Activated CD8-positive, alpha-beta memory T cell treated with anti-CD3 and anti-CD28 coated beads for 24 hours (primary cell): ENCODE results near the gene SAT2.

Experiments used
- DNase-seq: peaks from one replicate; pipeline ENCODE4 v3.0.0-alpha.2; 2020

Gene SAT2

DNA sequence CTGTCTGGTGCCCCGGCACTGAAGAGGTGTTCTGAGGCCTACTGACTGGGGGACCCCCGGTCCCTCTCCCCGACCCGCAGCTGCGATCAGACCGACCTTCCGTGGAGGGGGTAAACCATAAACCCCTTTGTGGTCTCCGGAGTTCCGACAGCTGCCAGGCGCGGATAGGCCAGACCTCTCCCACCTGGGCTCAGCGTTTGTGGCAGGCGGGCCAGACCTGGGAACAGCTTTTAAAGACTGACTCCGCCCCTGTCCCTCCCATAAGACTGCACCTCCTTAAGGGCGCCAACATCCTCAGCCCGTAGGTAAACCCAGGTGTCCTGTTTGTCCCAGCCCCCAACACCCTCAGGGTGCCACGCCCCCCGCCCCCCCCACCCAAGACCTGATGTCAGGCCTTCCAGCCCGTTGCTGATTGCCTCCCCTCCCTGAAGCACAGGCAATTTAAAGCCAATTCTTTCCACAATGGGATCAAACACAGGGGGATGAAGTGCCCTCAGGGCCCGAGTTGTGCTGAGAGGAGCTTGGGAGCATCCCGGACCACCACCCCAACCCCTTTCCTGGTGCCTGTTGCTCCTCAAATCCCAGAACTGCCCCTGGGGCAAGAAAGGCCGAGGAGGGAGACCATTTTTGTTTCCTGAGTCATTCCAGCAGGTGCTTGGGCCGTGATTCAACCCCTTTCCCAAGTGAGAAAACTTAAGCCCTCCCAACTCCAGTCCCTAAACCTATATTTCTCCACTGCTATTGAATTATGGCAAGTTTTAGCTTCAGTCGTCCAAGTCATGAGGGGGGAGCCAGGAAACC, 37.5 kb downstream of the SAT2 start, which contains the start of gene SOX15:
Gene SOX15 (minus strand): TSS at position 204 of the 801 bp plus-strand sequence. CDS start 418 bp downstream, outside the sequence.
- DNase-seq = no peak

DNA sequence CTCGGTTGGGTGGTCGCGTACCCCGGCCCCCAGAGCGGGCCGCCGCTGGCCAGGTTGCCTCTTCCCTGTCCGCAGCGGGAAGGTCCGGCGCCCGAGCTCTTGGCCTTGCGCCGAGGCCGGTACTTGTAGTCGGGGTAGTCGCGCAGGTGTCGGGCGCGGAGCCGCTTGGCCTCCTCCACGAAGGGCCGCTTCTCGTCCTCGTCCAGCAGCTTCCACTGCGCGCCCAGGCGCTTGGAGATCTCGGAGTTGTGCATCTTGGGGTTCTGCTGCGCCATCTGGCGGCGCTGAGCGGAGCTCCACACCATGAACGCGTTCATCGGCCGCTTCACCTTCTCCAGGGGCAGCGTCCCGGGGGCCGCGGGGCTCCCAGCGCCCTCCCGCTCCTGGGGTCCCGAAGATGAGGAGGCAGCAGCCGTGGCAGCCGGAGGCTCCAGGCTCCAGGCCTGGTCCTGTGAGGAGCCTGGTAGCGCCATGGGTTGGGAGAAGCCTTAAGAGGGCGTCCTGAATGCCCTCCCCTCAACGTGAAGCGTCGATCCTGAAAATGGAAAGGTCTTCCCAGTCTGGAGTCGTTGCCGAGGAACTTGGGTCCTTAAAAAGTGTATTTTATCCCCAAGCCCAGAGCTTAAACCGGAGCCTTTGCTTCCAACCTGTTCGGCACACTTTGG, 38.3 kb downstream of the SAT2 start:
- peak; percentile 86 for DNase-seq

DNA sequence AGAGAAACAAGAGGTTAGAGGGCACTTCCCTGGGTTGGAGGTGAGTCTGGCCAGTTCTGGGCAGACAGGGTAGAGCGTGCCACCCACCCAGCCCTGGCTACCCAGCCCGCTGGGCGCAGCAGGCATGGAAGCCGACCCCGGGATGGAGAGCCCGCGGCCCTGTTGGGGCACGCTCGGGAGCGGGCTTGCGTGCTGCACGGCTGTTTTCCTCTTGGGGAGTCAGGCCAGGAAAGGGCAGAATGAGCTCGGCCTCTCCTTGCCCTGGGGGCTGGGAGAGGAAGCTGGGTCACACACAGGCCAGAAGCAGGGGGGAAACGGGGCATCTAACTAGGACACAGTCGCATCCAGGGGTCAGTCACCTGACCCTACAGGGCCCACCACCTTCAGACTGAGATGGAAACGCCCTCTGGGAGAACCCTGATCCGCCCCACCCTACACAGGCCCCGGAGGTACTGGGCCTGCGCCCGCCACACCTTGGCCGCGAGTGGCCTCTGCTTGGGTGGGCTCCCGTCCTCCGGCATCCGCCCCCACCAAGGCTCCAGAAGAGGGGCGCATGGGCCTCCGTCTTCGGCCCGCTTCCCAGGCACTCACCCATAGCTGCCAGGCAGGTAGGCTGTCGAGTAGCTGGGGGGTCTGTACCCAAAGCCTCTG, 38.9 kb downstream of the SAT2 start:
- no peak for DNase-seq

DNA sequence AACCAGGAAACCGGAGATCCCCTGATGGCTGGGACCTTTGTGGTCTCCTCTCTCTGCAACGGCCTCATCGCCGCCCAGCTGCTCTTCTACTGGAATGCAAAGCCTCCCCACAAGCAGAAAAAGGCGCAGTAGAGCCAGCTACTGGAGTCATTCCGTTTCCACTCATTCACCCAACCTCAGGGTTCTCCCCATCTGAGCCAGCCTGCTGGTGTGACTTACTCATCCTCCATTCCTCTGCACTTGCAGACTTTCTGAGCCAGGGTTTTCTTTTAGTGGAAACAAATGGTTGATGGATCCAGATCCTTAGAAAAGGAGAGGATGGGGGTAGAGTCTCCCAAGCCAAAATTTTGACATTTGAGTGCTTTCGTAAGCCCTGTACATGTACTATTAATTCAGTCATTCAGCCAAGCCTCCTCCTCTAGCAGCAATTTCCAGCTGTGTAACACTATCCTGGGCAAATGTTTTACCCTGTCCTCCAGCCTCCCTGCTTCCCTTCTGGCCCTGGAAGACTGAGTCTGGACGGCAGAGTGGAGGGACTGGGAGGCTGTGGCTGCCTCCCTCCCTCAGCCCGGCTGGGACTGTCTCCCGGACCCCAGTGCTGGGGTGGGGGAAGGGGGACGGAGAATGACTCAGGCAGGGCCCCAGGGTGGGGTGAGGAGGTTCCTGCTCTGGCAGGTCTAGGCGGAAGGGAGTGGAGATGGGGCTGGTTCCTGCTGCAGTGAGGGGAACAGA, 40.0 kb downstream of the SAT2 start:
- no peak for DNase-seq

DNA sequence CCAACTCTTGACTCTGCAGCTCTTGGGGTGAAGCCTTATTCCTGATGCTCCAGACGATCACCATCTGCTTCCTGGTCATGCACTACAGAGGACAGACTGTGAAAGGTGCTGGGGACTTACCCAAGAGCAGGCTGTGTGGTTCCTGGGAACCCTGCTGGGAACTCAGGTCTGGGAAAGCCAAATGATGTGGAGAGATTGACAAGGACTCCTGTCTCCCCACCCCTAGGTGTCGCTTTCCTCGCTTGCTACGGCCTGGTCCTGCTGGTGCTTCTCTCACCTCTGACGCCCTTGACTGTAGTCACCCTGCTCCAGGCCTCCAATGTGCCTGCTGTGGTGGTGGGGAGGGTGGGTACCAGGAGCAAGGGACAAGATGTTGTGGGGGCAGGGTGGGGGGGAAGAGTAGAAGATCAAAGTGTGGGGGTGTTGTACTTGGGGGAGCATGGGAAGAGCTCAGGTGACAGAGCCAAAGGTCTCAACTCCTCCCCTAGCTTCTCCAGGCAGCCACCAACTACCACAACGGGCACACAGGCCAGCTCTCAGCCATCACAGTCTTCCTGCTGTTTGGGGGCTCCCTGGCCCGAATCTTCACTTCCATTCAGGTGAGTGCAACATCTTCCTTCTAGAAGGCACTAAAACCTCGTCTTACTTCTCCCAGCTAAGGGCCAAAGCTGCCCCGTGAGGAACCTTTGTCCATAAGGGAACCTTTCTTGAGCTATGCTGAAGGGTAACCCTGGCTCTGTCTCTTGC, 40.8 kb downstream of the SAT2 start:
- no peak for DNase-seq

DNA sequence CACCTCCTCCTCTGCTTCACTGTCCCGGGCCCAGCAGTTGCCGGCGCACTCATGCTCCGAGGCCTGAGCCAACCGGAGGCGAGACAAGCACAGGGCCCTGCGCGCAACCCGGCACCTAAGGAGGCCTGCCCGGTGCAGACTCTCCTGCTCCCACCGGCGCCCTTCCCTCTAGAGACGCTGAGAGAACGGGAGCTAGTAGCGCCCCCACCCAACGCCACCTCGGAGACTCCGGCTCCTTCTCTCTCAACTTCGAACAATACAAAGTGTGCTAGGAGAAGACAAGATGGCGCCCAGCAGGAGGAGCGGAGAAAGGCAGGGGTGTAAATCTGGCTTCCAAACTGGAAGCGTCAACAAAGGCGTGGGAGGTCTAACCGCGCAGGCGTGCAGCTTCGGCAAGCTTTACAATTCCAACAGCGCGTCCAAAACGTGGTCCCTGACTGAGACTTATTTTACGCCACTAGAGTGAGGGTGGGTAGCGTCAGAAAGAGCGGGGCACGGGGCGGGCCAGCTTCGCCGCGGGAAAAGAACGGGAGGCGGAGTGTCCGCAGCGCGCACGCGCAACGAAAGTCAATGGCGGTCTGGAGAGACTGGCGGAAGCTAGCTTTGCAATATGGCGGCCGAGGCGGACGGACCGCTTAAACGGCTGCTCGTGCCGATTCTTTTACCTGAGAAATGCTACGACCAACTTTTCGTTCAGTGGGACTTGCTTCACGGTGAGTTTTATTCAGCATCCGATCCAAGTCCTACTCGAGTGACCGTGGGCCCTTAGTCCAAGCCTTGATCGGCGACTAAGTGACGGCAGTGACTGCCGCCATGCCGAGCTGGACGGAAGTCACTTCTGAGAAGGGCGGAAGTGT, 44.1 kb downstream of the SAT2 start, which contains the start of gene MPDU1:
Gene MPDU1 (plus strand): TSS at position 600 of the 857 bp plus-strand sequence. CDS start 11 bp downstream, at position 611.
- peak; percentile 98 for DNase-seq

DNA sequence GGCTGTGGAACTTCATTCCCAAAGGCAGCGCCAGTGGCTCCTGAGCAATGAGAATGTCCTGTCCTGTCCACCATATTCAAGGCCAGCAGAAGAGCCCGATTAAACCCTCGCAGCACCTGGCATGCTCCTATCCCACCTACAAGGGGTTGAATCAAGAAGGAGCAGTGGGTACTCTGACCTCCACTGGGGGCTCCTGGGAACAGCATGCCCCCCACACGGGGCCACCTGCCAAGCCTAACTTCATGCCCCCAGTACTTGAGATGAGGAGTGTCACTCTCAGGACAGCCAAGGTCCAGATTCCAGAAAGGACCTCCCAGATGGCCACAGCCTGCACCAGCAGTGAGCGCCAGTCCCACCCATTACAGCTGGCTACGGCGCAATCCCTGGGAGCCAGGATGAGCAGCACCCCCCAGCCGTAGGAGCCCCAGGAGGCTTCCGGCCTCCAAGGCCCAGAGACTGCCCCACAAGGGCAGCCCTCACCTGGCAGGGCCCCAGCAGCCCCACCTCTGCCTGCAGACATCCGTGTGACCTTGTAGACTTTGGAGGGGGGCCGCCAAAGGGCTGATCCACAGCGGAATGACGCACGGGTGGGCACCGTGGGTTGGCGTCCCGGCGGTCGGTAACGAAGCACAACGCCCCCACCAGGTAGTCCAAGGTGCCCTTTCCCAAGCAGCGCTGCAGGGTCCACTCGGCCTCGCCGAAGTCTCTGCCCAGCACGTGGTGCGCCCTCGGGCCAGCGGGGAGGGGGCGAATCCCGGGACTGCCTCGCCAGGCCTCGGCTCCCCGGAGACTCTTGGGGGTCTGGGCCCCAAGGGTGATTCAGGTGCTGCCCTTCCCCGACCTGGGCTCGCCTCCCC, 45.0 kb downstream of the SAT2 start:
- DNase-seq = no peak

DNA sequence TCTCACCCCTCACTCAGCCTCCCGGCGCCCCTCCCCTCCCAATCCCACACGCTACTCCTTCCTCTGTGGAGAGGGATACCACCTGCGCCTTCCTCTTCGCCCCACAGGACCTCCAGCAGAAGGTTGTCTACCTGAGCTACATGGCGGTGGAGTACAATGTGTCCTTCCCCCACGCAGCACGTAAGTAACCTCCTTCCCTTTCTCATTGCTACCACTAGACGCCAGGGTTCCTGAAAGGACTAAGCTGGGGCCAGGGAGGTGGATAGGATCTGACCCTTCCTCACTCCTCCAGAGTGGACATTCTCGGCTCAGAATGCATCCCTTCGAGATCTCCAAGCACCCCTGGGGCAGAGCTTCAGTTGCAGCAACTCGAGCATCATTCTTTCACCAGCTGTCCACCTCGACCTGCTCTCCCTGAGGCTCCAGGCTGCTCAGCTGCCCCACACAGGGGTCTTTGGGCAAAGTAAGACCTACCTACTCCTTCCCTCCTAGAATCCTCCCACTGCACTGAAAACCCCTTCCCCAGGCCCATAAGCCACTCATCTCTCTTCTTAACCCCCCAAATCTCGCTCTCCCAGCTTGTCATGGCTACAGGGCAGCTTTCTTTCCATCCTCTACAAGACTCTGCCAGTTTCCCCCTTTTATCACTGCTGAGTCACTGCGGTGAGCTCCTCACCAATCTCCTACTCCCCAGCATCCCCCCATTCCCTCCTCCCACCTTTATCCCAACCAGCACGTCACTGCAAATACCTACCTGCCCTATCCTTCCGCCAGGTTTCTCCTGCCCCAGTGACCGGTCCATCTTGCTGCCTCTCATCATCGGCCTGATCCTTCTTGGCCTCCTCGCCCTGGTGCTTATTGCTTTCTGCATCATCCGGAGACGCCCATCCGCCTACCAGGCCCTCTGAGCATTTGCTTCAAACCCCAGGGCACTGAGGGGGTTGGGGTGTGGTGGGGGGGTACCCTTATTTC, 46.7 kb downstream of the SAT2 start:
- DNase-seq = no peak

DNA sequence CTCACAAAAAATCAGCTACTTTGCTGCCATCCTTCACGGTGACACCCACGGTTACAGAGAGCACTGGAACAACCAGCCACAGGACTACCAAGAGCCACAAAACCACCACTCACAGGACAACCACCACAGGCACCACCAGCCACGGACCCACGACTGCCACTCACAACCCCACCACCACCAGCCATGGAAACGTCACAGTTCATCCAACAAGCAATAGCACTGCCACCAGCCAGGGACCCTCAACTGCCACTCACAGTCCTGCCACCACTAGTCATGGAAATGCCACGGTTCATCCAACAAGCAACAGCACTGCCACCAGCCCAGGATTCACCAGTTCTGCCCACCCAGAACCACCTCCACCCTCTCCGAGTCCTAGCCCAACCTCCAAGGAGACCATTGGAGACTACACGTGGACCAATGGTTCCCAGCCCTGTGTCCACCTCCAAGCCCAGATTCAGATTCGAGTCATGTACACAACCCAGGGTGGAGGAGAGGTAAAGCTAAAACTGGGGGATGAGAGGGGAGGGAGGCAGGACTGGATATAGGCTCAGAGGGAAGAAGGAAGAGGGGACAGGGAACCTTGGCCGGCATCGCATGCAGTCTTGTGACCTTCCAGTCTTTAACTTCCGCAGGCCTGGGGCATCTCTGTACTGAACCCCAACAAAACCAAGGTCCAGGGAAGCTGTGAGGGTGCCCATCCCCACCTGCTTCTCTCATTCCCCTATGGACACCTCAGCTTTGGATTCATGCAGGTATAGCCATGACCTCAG, 47.6 kb downstream of the SAT2 start:
- DNase-seq = no peak

DNA sequence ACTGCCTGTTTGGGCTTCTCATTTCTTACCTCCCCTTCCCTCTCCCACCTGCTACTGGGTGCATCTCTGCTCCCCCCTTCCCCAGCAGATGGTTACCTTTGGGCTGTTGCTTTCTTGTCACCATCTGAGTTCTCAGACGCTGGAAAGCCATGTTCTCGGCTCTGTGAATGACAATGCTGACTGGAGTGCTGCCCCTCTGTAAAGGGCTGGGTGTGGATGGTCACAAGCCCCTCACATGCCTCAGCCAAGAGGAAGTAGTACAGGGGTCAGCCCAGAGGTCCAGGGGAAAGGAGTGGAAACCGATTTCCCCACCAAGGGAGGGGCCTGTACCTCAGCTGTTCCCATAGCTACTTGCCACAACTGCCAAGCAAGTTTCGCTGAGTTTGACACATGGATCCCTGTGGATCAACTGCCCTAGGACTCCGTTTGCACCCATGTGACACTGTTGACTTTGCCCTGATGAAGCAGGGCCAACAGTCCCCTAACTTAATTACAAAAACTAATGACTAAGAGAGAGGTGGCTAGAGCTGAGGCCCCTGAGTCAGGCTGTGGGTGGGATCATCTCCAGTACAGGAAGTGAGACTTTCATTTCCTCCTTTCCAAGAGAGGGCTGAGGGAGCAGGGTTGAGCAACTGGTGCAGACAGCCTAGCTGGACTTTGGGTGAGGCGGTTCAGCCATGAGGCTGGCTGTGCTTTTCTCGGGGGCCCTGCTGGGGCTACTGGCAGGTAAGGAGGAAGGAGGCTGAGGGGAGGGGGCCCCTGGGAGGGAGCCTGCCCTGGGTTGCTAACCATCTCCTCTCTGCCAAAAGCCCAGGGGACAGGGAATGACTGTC, 48.4 kb downstream of the SAT2 start, which contains the start of gene CD68:
Gene CD68 (plus strand): TSS at position 638 of the 833 bp plus-strand sequence. CDS start 40 bp downstream, at position 678.
- peak; percentile 90 for DNase-seq

DNA sequence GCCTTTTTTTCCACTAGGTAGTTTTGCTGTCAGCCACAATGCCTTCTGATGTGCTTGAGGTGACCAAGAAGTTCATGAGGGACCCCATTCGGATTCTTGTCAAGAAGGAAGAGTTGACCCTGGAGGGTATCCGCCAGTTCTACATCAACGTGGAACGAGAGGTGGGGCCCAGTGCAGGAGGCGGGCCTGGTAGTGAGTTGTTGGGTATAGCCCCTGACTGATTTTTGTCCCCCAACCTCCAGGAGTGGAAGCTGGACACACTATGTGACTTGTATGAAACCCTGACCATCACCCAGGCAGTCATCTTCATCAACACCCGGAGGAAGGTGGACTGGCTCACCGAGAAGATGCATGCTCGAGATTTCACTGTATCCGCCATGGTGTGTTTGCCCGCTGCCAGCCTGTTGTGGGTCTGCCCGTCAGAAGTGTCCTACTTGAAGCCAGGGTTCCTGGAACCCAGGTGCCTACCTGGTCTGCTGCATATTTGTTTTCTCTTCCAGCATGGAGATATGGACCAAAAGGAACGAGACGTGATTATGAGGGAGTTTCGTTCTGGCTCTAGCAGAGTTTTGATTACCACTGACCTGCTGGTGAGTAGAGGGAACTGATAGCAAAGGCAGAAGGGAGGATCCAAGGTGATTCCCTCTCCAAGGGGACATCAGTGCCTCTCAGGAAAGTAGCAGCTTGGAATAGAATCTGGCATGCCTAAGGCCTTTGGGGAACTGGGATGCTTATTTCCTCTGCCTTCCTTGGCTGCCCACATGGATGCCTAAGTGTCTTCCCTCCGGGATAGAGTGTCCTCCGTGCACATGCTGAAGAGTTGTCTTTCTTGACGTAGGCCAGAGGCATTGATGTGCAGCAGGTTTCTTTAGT, 50.1 kb downstream of the SAT2 start:
- DNase-seq = no peak

DNA sequence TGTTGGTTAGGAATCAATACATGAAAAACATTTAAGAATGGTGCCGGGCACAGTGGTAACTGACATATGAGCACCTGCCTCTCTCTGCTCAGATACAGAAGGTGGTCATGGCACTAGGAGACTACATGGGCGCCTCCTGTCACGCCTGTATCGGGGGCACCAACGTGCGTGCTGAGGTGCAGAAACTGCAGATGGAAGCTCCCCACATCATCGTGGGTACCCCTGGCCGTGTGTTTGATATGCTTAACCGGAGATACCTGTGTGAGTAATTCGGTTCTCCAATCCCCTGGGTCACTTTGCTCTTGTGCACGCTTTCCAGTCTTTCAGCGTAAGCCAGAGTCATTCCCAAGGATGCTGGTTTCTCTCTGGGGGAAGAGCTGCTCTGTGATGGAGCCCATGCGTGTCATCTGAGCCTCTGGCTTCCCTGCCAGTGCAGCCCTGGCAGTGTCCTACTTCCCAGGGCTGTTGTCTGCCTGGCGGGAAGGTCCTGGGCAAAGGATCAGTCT, 51.1 kb downstream of the SAT2 start:
- DNase-seq = no peak
